C4-2B (cell line): ENCODE data around the gene FCHSD2.

ENCODE experiments used
- CTCF ChIP-seq: fragments of 450-650 bp; conservative IDR thresholded peaks from 2 replicates; pipeline ENCODE4 v1.5.1; 2017; ENCODE audit warnings: mild to moderate bottlenecking
- ZFX ChIP-seq: fragments of 450-650 bp; IDR thresholded peaks from 2 replicates; pipeline ENCODE4 v1.6.1; 2017

DNA sequence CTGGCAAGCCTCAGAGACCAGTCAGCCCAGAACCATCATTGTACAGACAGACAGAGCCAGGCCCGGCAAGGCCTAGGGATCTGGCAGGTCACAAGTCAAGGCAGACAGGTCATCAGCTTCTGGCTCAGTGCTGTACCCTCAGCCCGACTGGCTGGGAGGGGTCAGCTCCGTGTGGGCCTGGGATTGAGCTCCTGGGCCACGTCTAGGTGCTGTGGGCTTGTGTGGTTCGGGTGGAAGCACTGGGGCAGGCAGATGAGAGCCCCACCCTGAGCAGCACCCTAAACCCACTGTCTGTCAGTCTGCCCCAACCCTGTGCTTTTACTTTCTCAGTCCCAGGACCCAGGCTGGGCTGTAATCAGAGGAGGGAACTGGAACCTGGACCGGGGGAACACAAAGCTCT lies 49.0 kb upstream of the FCHSD2 start:
- TF ChIP-seq CTCF, result no peak
- no peak for TF ChIP-seq ZFX
